HepG2 (cell line): ENCODE data around the gene FBXL4. TPM values are rescaled to one million over a fixed set of nuclear protein-coding genes. Genes with fewer than 3 reads are reported as not detected.
A peak's percentile ranks its signal among the peaks of the same experiment; 100 is the strongest.

Experiments used
- ATAC-seq: fragments of 200-7000 bp; cut with Tn5 transposase; 3 replicates; pipeline ENCODE4 v1.9.1; 2020; ENCODE audit warnings: mild to moderate bottlenecking, moderate library complexity
- BruUV-seq: library from RNA; stranded (reverse); fragments of 400-500 nt; replicated peaks from 2 replicates; lab custom pipeline; 2021; lab: Mats Ljungman, UMichigan
- CTCF ChIA-PET: fragments of 300-600 bp; formaldehyde crosslinking; extraction: SDS; loops from one replicate; lab custom pipeline; 2021; ENCODE audit warnings: low total read pairs, inconsistent platforms, low intra/inter-chr PET ratio; lab: Yijun Ruan, JAX
- POLR2A ChIA-PET: fragments of 350-600 bp; sonication (Branson Sonifier 250); formaldehyde crosslinking; loops from one replicate; lab custom pipeline; 2020; ENCODE audit warnings: antibody characterized with exemption, inconsistent platforms; lab: Yijun Ruan, JAX
- DNase-seq: peaks from one replicate; pipeline ENCODE4 v3.0.0-alpha.2; 2015; ENCODE audit warnings: low spot score
- FAIRE-seq: peaks from 3 replicates; lab custom pipeline; 2011; peaks lifted over from hg19 to GRCh38; lab: Jason Lieb, UNC
- H2AFZ ChIP-seq: one replicate; pipeline ENCODE4 v1.6.1; 2011; ENCODE audit warnings: low read length, inconsistent platforms
- H3K27ac ChIP-seq: fragments of 300-600 bp; 3 replicates; pipeline ENCODE4 v1.8.0; 2011; ENCODE audit warnings: mixed run types, mild to moderate bottlenecking, mixed read lengths, low read length, inconsistent platforms; ENCODE audit not compliant: insufficient read depth; ENCODE audit errors: extremely low read length
- H3K27me3 ChIP-seq, 2 experiments: fragments of 200-600 bp in 1 of 2; 2 replicates in 1 of 2; 3 replicates in 1 of 2; pipeline versions ENCODE4 v1.6.0 to v1.8.0; 2011; ENCODE audit warnings: low read length in 2 of 2, mild to moderate bottlenecking in 2 of 2, moderate library complexity in 2 of 2, inconsistent platforms in 1 of 2; ENCODE audit not compliant: insufficient read depth in 2 of 2, control insufficient read depth in 1 of 2
- H3K36me3 ChIP-seq, 2 experiments: fragments of 200-600 bp in 1 of 2; replicated peaks in 1 of 2; 2 replicates in 1 of 2; 3 replicates in 1 of 2; pipeline versions ENCODE4 v1.5.1 to v1.8.0; 2011; ENCODE audit warnings: low read length in 2 of 2, inconsistent platforms in 1 of 2; ENCODE audit not compliant: insufficient read depth in 2 of 2, control insufficient read depth in 1 of 2
- H3K4me1 ChIP-seq: 2 replicates; pipeline ENCODE4 v1.5.1; 2012; ENCODE audit warnings: low read length, inconsistent platforms; ENCODE audit not compliant: insufficient read depth
- H3K4me2 ChIP-seq: 2 replicates; pipeline ENCODE4 v1.6.0; 2011; ENCODE audit warnings: low read depth, low read length, inconsistent platforms
- H3K4me3 ChIP-seq, 3 experiments: fragments of 200-600 bp in 1 of 3; sonication (generic), shearing (Covaris generic) in 1 of 3; replicated peaks in 1 of 3; 2 replicates each; pipeline ENCODE4 v1.5.1; 2011 to 2016; ENCODE audit warnings: low read length in 3 of 3, inconsistent platforms in 2 of 3, low read depth in 2 of 3, mild to moderate bottlenecking in 2 of 3, control low read depth in 1 of 3, mixed read lengths in 1 of 3; ENCODE audit not compliant: insufficient read depth in 1 of 3
- H3K79me2 ChIP-seq: one replicate; pipeline ENCODE4 v1.6.1; 2011; ENCODE audit warnings: low read length, inconsistent platforms; ENCODE audit not compliant: insufficient read depth
- H3K9ac ChIP-seq: 2 replicates; pipeline ENCODE4 v1.6.0; 2011; ENCODE audit warnings: mild to moderate bottlenecking, low read depth, low read length, inconsistent platforms; ENCODE audit not compliant: insufficient read depth
- H3K9me3 ChIP-seq: 2 replicates; pipeline ENCODE4 v1.5.1; 2012; ENCODE audit warnings: mild to moderate bottlenecking, low read length
- H4K20me1 ChIP-seq: 2 replicates; pipeline ENCODE4 v1.6.0; 2011; ENCODE audit warnings: inconsistent platforms, mild to moderate bottlenecking, low read length, moderate library complexity; ENCODE audit not compliant: insufficient read depth
- ATF6 ChIP-seq: sonication (generic); formaldehyde crosslinking; conservative IDR thresholded peaks from 2 replicates; pipeline ENCODE4 v1.4.0; 2020; ENCODE audit warnings: missing genetic modification reagents
- CAMTA2 ChIP-seq: sonication (generic); formaldehyde crosslinking; IDR thresholded peaks from 2 replicates; pipeline ENCODE4 v1.4.0; 2020; ENCODE audit warnings: mild to moderate bottlenecking, missing genetic modification reagents, borderline replicate concordance
- EZH2 ChIP-seq: conservative IDR thresholded peaks from 2 replicates; pipeline ENCODE4 v1.6.1; 2012; ENCODE audit warnings: mild to moderate bottlenecking, low read depth, low read length, moderate library complexity
- MZF1 ChIP-seq: sonication (generic); formaldehyde crosslinking; IDR thresholded peaks from 2 replicates; pipeline ENCODE4 v1.8.1; 2023; ENCODE audit warnings: mild to moderate bottlenecking, missing genetic modification reagents, borderline replicate concordance
- PCBP2 ChIP-seq: fragments of 200-400 bp; formaldehyde crosslinking; optimal IDR thresholded peaks from 2 replicates; pipeline ENCODE3; 2018; ENCODE audit warnings: low read length, low read depth; ENCODE audit not compliant: poor library complexity, severe bottlenecking
- SNAI1 ChIP-seq: sonication (generic); formaldehyde crosslinking; IDR thresholded peaks from 2 replicates; pipeline ENCODE4 v1.5.0; 2020; ENCODE audit warnings: mild to moderate bottlenecking, missing genetic modification reagents, borderline replicate concordance
- SNAPC2 ChIP-seq: sonication (generic); formaldehyde crosslinking; IDR thresholded peaks from 2 replicates; pipeline ENCODE4 v1.8.1; 2022; ENCODE audit warnings: mild to moderate bottlenecking, missing genetic modification reagents
- ZBTB46 ChIP-seq: sonication (generic); formaldehyde crosslinking; IDR thresholded peaks from 2 replicates; pipeline ENCODE4 v1.4.0; 2020; ENCODE audit warnings: mild to moderate bottlenecking, missing genetic modification reagents, borderline replicate concordance
- ZFY ChIP-seq: sonication (generic); formaldehyde crosslinking; IDR thresholded peaks from 2 replicates; pipeline ENCODE4 v1.4.0; 2020; ENCODE audit warnings: missing genetic modification reagents
- ZMYM3 ChIP-seq: sonication (generic); formaldehyde crosslinking; IDR thresholded peaks from 2 replicates; pipeline ENCODE4 v1.5.1; 2020; ENCODE audit warnings: mild to moderate bottlenecking, missing genetic modification reagents
- ZNF3 ChIP-seq: IDR thresholded peaks from 2 replicates; pipeline ENCODE4 v1.7.0; 2017; ENCODE audit warnings: inconsistent platforms
- ZNF501 ChIP-seq: sonication (generic); formaldehyde crosslinking; IDR thresholded peaks from 2 replicates; pipeline ENCODE4 v1.5.1; 2020; ENCODE audit warnings: mild to moderate bottlenecking, moderate library complexity, missing genetic modification reagents
- ZNF678 ChIP-seq: sonication (generic); formaldehyde crosslinking; IDR thresholded peaks from 2 replicates; pipeline ENCODE4 v1.4.0; 2020; ENCODE audit warnings: mild to moderate bottlenecking, missing genetic modification reagents
- ZNF768 ChIP-seq: sonication (generic); formaldehyde crosslinking; IDR thresholded peaks from 2 replicates; pipeline ENCODE4 v1.4.0; 2020; ENCODE audit warnings: missing genetic modification reagents
- ZNF788 ChIP-seq: sonication (generic); formaldehyde crosslinking; IDR thresholded peaks from 2 replicates; pipeline ENCODE4 v1.5.0; 2020; ENCODE audit warnings: mild to moderate bottlenecking, missing genetic modification reagents, borderline replicate concordance
- WGBS: methylation state at CpG from one replicate; pipeline ENCODE4 v1.1.6; 2017; ENCODE audit warnings: low lambda C conversion rate; 5-methylcytosine and 5-hydroxymethylcytosine counted together
- in situ Hi-C: cut with HindIII; loops from 2 replicates; pipeline ENCODE4 v1.10.0; 2017; ENCODE audit warnings: low pct_unique_long_range_greater_than_20kb; ENCODE audit not compliant: extremely low pct_ligation_motif_present
- intact Hi-C: fragments of 100-400 bp; cut with micrococcal nuclease; formaldehyde crosslinking; loops from one replicate; pipeline ENCODE4 v1.10.0; 2022; ENCODE audit not compliant: unreplicated experiment
- polyA plus RNA-seq, 8 experiments: library from polyadenylated mRNA; depleted of rRNA in 3 of 8; stranded (reverse) in 7 of 8; unstranded in 1 of 8; fragments of >200 nt; fragmentation: Illumina TruSeq in 4 of 8; extraction: Trizol in 4 of 8; gene quantifications; 2 replicates each; pipeline versions ENCODE4 v1.2.1 to v1.2.3, GENCODE V29; 2011 to 2016; ENCODE audit warnings: low read depth in 4 of 8, missing spikeins in 1 of 8, mixed read lengths in 1 of 8; ENCODE audit not compliant: insufficient read depth in 1 of 8
- total RNA-seq, 5 experiments: library from RNA; depleted of rRNA; stranded (reverse); fragments of >200 nt; fragmentation: Illumina TruSeq; extraction: Trizol; gene quantifications; 2 replicates each; pipeline ENCODE4 v1.2.3, GENCODE V29; 2016; ENCODE audit warnings: low read depth in 1 of 5

Gene FBXL4
- total and polyA plus RNA-seq, 2 of the 13 experiments (the other 11 are each of a cell fraction or from before 2014, with no cell fraction given): 13.2 to 17.6 TPM

- no peak overlapping the region for H3K27ac ChIP-seq
- intact Hi-C loops: no loop called here
- in situ Hi-C loops: loop anchor here (25.0 kb wide), 5 partner anchors 280 to 1770 kb away; no protein-coding TSS in a partner anchor
- no peaks in the 10 kb centered on the region for H3K9me3 ChIP-seq
- no peaks in the 10 kb centered on the region for H3K36me3 ChIP-seq
- peak overlapping the region in 1 of 3 experiments; percentile 60; a peak in 1 of 6 replicates for H3K4me3 ChIP-seq
- peaks cover 25% of the 10 kb centered on the region; the same call in 1 of the 2 replicates for H3K4me1 ChIP-seq
- H3K79me2 ChIP-seq: no peaks in the 10 kb centered on the region
- ChIA-PET POLR2A (no interaction called here), CTCF (no interaction called here)
- H2AFZ ChIP-seq: no peak overlapping the region
- FAIRE-seq: no peak
- H3K4me2 ChIP-seq: peak overlapping the region; percentile 44
- H3K9ac ChIP-seq: no peak overlapping the region
- BruUV-seq: no TSS peak
- H4K20me1 ChIP-seq: no peaks in the 10 kb centered on the region; the same call in 1 of the 2 replicates
- WGBS: 14% methylated on average over 13 of the region's 59 CpGs
- ATAC-seq: no peak
- H3K27me3 ChIP-seq: peaks cover 8 to 83% of the 10 kb centered on the region in 2 experiments; a peak in 4 of 5 replicates
- TF ChIP-seq EZH2: peak; percentile 50; the same call in 1 of the 2 replicates
- no peak for TF ChIP-seq ZFY
- DNase-seq: no peak
Observed at GRCh38 chr6:98832284-98833056, 115.3 kb downstream of the FBXL4 start.

GRCh38 chr6:98831959-98832283, 115.8 kb downstream of the FBXL4 start:
- FAIRE-seq (no peak), ATAC-seq (no peak), DNase-seq (no peak)
- no peaks in the 10 kb centered on the region; the same call in 1 of the 2 replicates for H4K20me1 ChIP-seq
- no TSS peak for BruUV-seq
- H3K4me1 ChIP-seq: peaks cover 25% of the 10 kb centered on the region; the same call in 1 of the 2 replicates
- ChIA-PET CTCF (no interaction called here), POLR2A (no interaction called here)
- no peak overlapping the region for H3K9ac ChIP-seq
- H2AFZ ChIP-seq: no peak overlapping the region
- peaks cover 8 to 85% of the 10 kb centered on the region in 2 experiments; a peak in 4 of 5 replicates for H3K27me3 ChIP-seq
- no peaks in the 10 kb centered on the region for H3K9me3 ChIP-seq
- no peaks in the 10 kb centered on the region for H3K79me2 ChIP-seq
- no peaks in the 10 kb centered on the region for H3K36me3 ChIP-seq
- no peak overlapping the region for H3K4me3 ChIP-seq
- whole genome bisulfite sequencing: 60% methylated on average over 11 of the region's 11 CpGs
- intact Hi-C loops: no loop called here
- no peak overlapping the region for H3K27ac ChIP-seq
- in situ Hi-C loops: loop anchor here (25.0 kb wide), 5 partner anchors 280 to 1770 kb away; no protein-coding TSS in a partner anchor
- H3K4me2 ChIP-seq: no peak overlapping the region
- TF ChIP-seq MZF1 (CRISPR knock-in tag): no peak
- TF ChIP-seq SNAI1 (CRISPR knock-in tag): no peak
- no peak for TF ChIP-seq ZNF788 (CRISPR knock-in tag)
- no peak for TF ChIP-seq PCBP2
- TF ChIP-seq ATF6 (CRISPR knock-in tag): no peak
- no peak for TF ChIP-seq ZNF3 (CRISPR knock-in tag)
- TF ChIP-seq ZNF501 (CRISPR knock-in tag): no peak
- TF ChIP-seq SNAPC2 (CRISPR knock-in tag): no peak
- TF ChIP-seq ZNF678: no peak
- no peak for TF ChIP-seq ZBTB46
- no peak for TF ChIP-seq CAMTA2 (CRISPR knock-in tag)
- no peak for TF ChIP-seq ZMYM3
- no peak for TF ChIP-seq ZNF768 (CRISPR knock-in tag)
